K562 (cell line): ENCODE results near the gene NINJ2. TPM values are rescaled to one million over a fixed set of nuclear protein-coding genes. Genes with fewer than 3 reads are reported as not detected.

Experiments
- ARNT ChIP-seq, 2 experiments: fragments of 450-650 bp; IDR thresholded peaks; 2 replicates each; pipeline ENCODE4 v1.6.1; 2016; ENCODE audit warnings: mild to moderate bottlenecking in 1 of 2
- FOXA3 ChIP-seq, 2 experiments: fragments of 450-650 bp in 1 of 2; sonication (generic) in 1 of 2; formaldehyde crosslinking; IDR thresholded peaks in 1 of 2; conservative IDR thresholded peaks in 1 of 2; 2 replicates each; pipeline versions ENCODE4 v1.4.0 to v1.8.0; 2020 to 2022; ENCODE audit warnings: mild to moderate bottlenecking in 2 of 2, missing genetic modification reagents in 1 of 2
- NR4A1 ChIP-seq, 2 experiments: fragments of 250-450 bp in 1 of 2; fragments of 450-650 bp in 1 of 2; sonication (Bioruptor Pico) in 1 of 2; IDR thresholded peaks; 2 replicates each; pipeline versions ENCODE4 v1.4.0 to v1.6.1; 2016 to 2020; ENCODE audit warnings: mild to moderate bottlenecking in 2 of 2, missing compliant biosample characterization in 1 of 2, missing genetic modification characterization in 1 of 2, moderate library complexity in 1 of 2
- PHTF2 ChIP-seq: fragments of 250-450 bp; sonication (Bioruptor Pico); IDR thresholded peaks from 2 replicates; pipeline ENCODE4 v1.5.0; 2021; ENCODE audit warnings: mild to moderate bottlenecking
- ZNF431 ChIP-seq: sonication (generic); formaldehyde crosslinking; IDR thresholded peaks from 2 replicates; pipeline ENCODE4 v1.8.0; 2022; ENCODE audit warnings: mild to moderate bottlenecking, missing genetic modification reagents
- polyA plus RNA-seq, 8 experiments: library from polyadenylated mRNA; depleted of rRNA in 4 of 8; stranded (reverse) in 5 of 8; unstranded in 3 of 8; fragments of >200 nt; fragmentation: Nextera tagmentation in 2 of 8; fragmentation: Illumina TruSeq in 1 of 8; extraction: Ambion mirVana in 2 of 8; extraction: Trizol in 1 of 8; gene quantifications; 2 replicates each; pipeline versions ENCODE4 v1.2.1 to v1.2.3, GENCODE V29; 2011 to 2014; ENCODE audit warnings: inconsistent platforms in 1 of 8, missing spikeins in 1 of 8
- total RNA-seq, 7 experiments: library from RNA; depleted of rRNA in 6 of 7; stranded (reverse); fragments of >200 nt in 6 of 7; fragmentation: Illumina TruSeq in 2 of 7; extraction: Trizol in 2 of 7; gene quantifications; 2 replicates each; pipeline versions ENCODE4 v1.2.1 to v1.2.3, GENCODE V29; 2011 to 2021; ENCODE audit warnings: low replicate concordance in 1 of 7
- TF ChIP-seq, protein P1 (sequence below): fragments of 250-450 bp; sonication (Bioruptor Pico); IDR thresholded peaks from 2 replicates; pipeline ENCODE4 v1.5.1; 2021; ENCODE audit warnings: mild to moderate bottlenecking
- TF ChIP-seq, protein P2 (sequence below), 2 experiments: IDR thresholded peaks in 1 of 2; conservative IDR thresholded peaks in 1 of 2; 2 replicates each; pipeline ENCODE4 v1.6.1; 2016; ENCODE audit warnings: low read depth in 2 of 2, mild to moderate bottlenecking in 1 of 2, missing compliant biosample characterization in 1 of 2, missing genetic modification characterization in 1 of 2, moderate library complexity in 1 of 2

NINJ2 gene
- total and polyA plus RNA-seq, 9 of the 15 experiments (the other 6 are each of a cell fraction or from before 2014, with no cell fraction given): 2.6 to 16.0 (median 4.5) TPM

DNA sequence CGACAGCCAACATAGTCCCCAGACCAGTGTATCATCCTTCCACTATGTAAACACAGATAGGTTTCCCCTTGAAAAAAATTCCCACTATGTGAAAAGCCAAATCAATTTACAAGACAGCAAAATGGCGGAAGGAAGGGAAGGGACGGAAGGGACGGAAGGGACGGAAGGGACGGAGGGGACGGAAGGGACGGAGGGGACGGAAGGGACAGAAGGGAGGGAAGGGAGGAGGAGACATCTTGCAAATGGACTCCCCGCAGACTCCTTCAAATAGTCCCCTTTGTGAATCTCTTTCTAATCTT is 75.3 kb downstream of the NINJ2 start (continued):
- TF ChIP-seq ZNF431 (CRISPR knock-in tag) (no peak), PHTF2 (CRISPR knock-in tag) (no peak), NR4A1 (CRISPR knock-in tag; IDR thresholded peaks at IDR 0.05) (no peak), NR4A1 (tag; IDR thresholded peaks at IDR 0.05) (no peak), ARNT (IDR thresholded peaks at IDR 0.05) (no peak), FOXA3 (CRISPR knock-in tag; conservative IDR thresholded peaks at IDR 0.05 in 1 of 2, IDR thresholded peaks at IDR 0.05 in 1 of 2) (peak in 1 of 2 experiments; percentile 85; a peak in 1 of 4 replicates)
- TF ChIP-seq, protein P1, sequence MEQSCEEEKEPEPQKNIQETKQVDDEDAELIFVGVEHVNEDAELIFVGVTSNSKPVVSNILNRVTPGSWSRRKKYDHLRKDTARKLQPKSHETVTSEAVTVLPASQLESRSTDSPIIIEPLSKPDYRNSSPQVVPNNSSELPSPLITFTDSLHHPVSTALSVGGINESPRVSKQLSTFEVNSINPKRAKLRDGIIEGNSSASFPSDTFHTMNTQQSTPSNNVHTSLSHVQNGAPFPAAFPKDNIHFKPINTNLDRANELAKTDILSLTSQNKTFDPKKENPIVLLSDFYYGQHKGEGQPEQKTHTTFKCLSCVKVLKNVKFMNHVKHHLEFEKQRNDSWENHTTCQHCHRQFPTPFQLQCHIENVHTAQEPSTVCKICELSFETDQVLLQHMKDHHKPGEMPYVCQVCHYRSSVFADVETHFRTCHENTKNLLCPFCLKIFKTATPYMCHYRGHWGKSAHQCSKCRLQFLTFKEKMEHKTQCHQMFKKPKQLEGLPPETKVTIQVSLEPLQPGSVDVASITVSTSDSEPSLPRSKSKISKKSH (CRISPR knock-in tag): no peak
- TF ChIP-seq, protein P2, sequence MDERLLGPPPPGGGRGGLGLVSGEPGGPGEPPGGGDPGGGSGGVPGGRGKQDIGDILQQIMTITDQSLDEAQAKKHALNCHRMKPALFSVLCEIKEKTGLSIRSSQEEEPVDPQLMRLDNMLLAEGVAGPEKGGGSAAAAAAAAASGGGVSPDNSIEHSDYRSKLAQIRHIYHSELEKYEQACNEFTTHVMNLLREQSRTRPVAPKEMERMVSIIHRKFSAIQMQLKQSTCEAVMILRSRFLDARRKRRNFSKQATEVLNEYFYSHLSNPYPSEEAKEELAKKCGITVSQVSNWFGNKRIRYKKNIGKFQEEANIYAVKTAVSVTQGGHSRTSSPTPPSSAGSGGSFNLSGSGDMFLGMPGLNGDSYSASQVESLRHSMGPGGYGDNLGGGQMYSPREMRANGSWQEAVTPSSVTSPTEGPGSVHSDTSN (CRISPR knock-in tag; IDR thresholded peaks at IDR 0.05; ENCODE audit: low read depth): no peak
- TF ChIP-seq, protein P2 (tag; conservative IDR thresholded peaks at IDR 0.05; ENCODE audit: low read depth): no peak
